GM20000 (cell line): Measurements from ENCODE around the gene UBE3C.

Experiments used
- DNase-seq: peaks from one replicate; pipeline ENCODE4 v3.0.0; 2012; ENCODE audit warnings: low spot score
- CTCF ChIP-seq: IDR thresholded peaks from 2 replicates; pipeline ENCODE4 v1.5.1; 2012; ENCODE audit warnings: mild to moderate bottlenecking, control low read depth; ENCODE audit errors: extremely low read depth, missing control alignments

The UBE3C gene

GRCh38 chr7:157280216-157280841, 141.6 kb downstream of the UBE3C start:
- no peak for TF ChIP-seq CTCF
- DNase-seq, result peak; percentile 37

- DNase-seq, result peak; percentile 23
- TF ChIP-seq CTCF, result no peak
Observed at GRCh38 chr7:157281221-157281998, 142.7 kb downstream of the UBE3C start.

- TF ChIP-seq CTCF, result no peak
- DNase-seq, result no peak
Observed at GRCh38 chr7:157282141-157282801, 143.5 kb downstream of the UBE3C start.

- TF ChIP-seq CTCF, result no peak
- no peak for DNase-seq
Observed at GRCh38 chr7:157284229-157285014, 145.7 kb downstream of the UBE3C start.

- TF ChIP-seq CTCF, result no peak
Observed at GRCh38 chr7:157291404-157292080, 152.8 kb downstream of the UBE3C start.

GRCh38 chr7:157292258-157292657, 153.5 kb downstream of the UBE3C start:
- TF ChIP-seq CTCF, result no peak
- DNase-seq, result no peak

More at GRCh38 chr7:157291404-157292080, 152.8 kb downstream of the UBE3C start:
- DNase-seq, result no peak
